Measurements from ENCODE around the gene SNCAIP. TPM values are rescaled to one million over a fixed set of nuclear protein-coding genes. Genes with fewer than 3 reads are reported as not detected.
A peak's percentile ranks its signal among the peaks of the same experiment; 100 is the strongest.

SNCAIP gene
- total and polyA plus RNA-seq, 12 donors = 1.3 to 6.4 (median 2.7) TPM

DNA sequence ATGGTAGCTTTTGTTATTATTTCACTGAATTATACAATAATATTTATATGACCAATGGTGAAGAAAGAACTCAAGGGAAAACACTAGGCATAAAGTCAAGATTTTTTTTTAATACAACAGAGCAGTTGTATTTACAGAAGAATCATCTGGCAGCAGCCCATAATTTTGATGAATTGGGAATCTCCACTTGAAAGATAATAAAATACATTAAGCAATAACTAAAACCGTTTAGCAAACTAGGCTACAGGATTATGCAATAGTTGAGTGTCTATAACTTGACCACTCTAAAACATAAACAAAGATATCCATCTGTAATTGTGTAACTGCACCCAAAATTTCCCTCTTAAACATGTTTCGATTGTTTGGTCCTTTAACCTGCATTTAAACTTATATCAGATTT, 80.8 kb downstream of the SNCAIP start:
- intact Hi-C loops (cut with DNase I) = no loop called here
- Histone ChIP-seq H3K36me3 (replicated peaks in 1 of 2) (no peaks in the 10 kb centered on the region), H3K9me3 (replicated peaks in 1 of 3) (no peaks in the 10 kb centered on the region), H3K4me3 (no peak overlapping the region), H3K27me3 (peaks cover 3% of the 10 kb centered on the region), H3K27ac (no peak overlapping the region), H3K4me1 (replicated peaks in 1 of 2) (no peaks in the 10 kb centered on the region)
- TF ChIP-seq, protein P1, sequence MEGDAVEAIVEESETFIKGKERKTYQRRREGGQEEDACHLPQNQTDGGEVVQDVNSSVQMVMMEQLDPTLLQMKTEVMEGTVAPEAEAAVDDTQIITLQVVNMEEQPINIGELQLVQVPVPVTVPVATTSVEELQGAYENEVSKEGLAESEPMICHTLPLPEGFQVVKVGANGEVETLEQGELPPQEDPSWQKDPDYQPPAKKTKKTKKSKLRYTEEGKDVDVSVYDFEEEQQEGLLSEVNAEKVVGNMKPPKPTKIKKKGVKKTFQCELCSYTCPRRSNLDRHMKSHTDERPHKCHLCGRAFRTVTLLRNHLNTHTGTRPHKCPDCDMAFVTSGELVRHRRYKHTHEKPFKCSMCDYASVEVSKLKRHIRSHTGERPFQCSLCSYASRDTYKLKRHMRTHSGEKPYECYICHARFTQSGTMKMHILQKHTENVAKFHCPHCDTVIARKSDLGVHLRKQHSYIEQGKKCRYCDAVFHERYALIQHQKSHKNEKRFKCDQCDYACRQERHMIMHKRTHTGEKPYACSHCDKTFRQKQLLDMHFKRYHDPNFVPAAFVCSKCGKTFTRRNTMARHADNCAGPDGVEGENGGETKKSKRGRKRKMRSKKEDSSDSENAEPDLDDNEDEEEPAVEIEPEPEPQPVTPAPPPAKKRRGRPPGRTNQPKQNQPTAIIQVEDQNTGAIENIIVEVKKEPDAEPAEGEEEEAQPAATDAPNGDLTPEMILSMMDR (IDR thresholded peaks at IDR 0.05) = no peak
- no peak for TF ChIP-seq POLR2A (IDR thresholded peaks at IDR 0.05)
- DNase-seq = peak in 1 of 7 donors; percentile 43
- 42 to 47% (median 44%) methylated on average over 2 of the region's 2 CpGs for WGBS, 4 donors

DNA sequence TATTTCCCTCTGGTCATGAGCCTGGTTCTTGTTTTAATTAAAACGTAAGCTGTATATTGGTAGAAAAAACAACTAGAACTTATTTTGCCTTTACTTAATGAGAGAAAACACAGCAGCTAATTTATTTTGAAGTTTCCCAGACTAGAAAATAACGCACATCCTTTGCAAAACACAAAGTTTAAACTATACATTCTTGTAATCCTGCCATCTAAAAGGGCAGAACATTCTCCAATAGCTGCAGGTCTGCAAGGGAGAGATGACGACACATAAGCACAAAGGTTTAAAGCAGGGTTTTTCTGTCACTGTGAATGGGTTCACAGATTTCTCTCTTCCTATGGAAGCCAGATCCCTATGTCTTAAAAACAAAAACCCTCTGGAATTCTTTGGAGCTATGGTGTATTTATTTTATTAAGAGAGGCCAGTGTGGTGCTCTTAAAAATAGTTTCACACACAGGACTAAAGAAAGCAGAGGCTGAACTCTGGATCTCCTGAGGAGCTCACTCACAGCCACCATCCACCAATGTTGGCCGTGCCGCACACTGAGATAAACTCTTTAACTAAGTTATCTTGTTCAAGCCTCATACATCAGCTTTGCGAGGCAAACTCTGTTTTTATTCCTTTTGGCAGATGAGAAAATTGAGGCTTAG, 82.4 kb downstream of the SNCAIP start:
- no peaks in the 10 kb centered on the region for H3K36me3 ChIP-seq (replicated peaks in 1 of 2)
- H3K27me3 ChIP-seq = no peaks in the 10 kb centered on the region
- H3K9me3 ChIP-seq (replicated peaks in 1 of 3) = no peaks in the 10 kb centered on the region
- intact Hi-C loops (cut with DNase I) = no loop called here
- WGBS, 4 donors = 62 to 83% (median 81%) methylated on average over 6 of the region's 6 CpGs
- TF ChIP-seq POLR2A (IDR thresholded peaks at IDR 0.05) = no peak
- TF ChIP-seq, protein P1 (IDR thresholded peaks at IDR 0.05) = no peak
- no peak for DNase-seq
- H3K4me1 ChIP-seq (replicated peaks in 1 of 2) = no peaks in the 10 kb centered on the region
- H3K4me3 ChIP-seq = no peak overlapping the region
- no peak overlapping the region for H3K27ac ChIP-seq

DNA sequence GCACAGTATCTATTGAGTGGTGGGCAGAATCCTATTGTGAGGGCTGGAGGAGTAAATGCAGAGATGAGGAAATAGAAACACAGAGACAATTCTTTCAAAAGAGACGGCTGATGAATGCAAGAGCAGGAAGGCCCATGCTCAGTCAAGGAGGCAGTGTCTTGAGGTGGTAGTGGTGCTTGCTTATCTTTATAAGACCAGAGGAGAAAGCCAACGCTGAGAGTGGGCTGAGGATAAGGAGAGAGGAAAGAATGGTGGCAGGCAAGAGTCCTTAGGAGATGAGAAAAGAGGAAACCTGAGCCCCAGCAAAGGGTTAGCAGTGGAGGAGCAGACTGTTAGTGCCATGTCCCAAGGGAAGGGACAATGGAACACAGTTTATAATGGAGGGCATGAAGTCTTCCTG, 86.0 kb downstream of the SNCAIP start:
- H3K9me3 ChIP-seq (replicated peaks in 1 of 3) = no peaks in the 10 kb centered on the region
- TF ChIP-seq, protein P1 (IDR thresholded peaks at IDR 0.05) = no peak
- no peak for TF ChIP-seq POLR2A (IDR thresholded peaks at IDR 0.05)
- H3K4me3 ChIP-seq = no peak overlapping the region
- no peaks in the 10 kb centered on the region for H3K4me1 ChIP-seq (replicated peaks in 1 of 2)
- no peaks in the 10 kb centered on the region for H3K36me3 ChIP-seq (replicated peaks in 1 of 2)
- DNase-seq = no peak
- intact Hi-C loops (cut with DNase I) = no loop called here
- WGBS, 4 donors = 81 to 86% (median 86%) methylated on average over 2 of the region's 2 CpGs
- no peaks in the 10 kb centered on the region for H3K27me3 ChIP-seq
- no peak overlapping the region for H3K27ac ChIP-seq

DNA sequence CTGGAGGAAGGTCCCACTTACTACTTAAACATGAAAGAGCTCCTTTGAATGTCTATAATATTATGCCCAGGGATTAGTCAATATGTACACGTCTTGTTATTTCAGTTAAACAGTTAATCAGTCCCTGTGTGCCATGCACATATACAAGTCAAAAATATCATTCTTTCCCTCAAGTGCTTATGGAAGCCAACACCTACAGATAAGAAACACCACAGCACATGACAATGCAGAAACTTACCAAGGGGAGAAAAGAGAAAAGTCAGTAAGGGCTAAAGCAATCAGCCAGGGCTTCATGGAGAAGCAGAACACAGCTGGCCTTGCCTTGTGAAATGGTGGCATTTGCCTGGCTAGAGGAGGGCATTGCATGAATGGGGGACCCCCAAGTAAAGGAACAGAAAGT, 88.3 kb downstream of the SNCAIP start:
- intact Hi-C loops (cut with DNase I) = no loop called here
- Histone ChIP-seq H3K4me3 (no peak overlapping the region), H3K9me3 (replicated peaks in 1 of 3) (no peaks in the 10 kb centered on the region), H3K36me3 (replicated peaks in 1 of 2) (no peaks in the 10 kb centered on the region), H3K27ac (no peak overlapping the region), H3K4me1 (replicated peaks in 1 of 2) (no peaks in the 10 kb centered on the region), H3K27me3 (no peaks in the 10 kb centered on the region)
- TF ChIP-seq, protein P1 (IDR thresholded peaks at IDR 0.05) = no peak
- TF ChIP-seq POLR2A (IDR thresholded peaks at IDR 0.05) = no peak
- WGBS, 4 donors = 80 to 88% (median 82%) methylated on average over 1 of the region's 1 CpG
- no peak for DNase-seq

Measured in adrenal gland (tissue), 12 donors.